Activated T-helper 17 cell treated with anti-CD3 and anti-CD28 coated beads, Interleukin-2, amount 50 U/mL, for 72 hours (primary cell): Measurements from ENCODE around the gene DOCK4. TPM values are rescaled to one million over a fixed set of nuclear protein-coding genes. Genes with fewer than 3 reads are reported as not detected.

Experiments used
- ATAC-seq: fragments of 150-1000 bp; cut with Tn5 transposase; replicated peaks from 2 replicates; pipeline ENCODE4 v1.10.0; 2021; ENCODE audit warnings: mild to moderate bottlenecking, moderate library complexity
- H3K27ac Mint-ChIP-seq: one replicate; pipeline ENCODE4 v1.8.0; 2022; ENCODE audit warnings: mixed read lengths
- H3K27me3 Mint-ChIP-seq: one replicate; pipeline ENCODE4 v1.8.0; 2022; ENCODE audit warnings: mixed read lengths
- H3K36me3 Mint-ChIP-seq: one replicate; pipeline ENCODE4 v1.8.0; 2022; ENCODE audit warnings: low read depth, mild to moderate bottlenecking, mixed read lengths
- H3K4me1 Mint-ChIP-seq: one replicate; pipeline ENCODE4 v1.8.0; 2022; ENCODE audit warnings: mixed read lengths
- H3K4me3 Mint-ChIP-seq: one replicate; pipeline ENCODE4 v1.8.0; 2022; ENCODE audit warnings: mild to moderate bottlenecking, mixed read lengths
- H3K9me3 Mint-ChIP-seq: one replicate; pipeline ENCODE4 v1.8.0; 2022; ENCODE audit warnings: mixed read lengths
- total RNA-seq, 2 donors: library from RNA; stranded (reverse); gene quantifications; one replicate each; pipeline ENCODE4 v1.2.3, GENCODE V29; 2022

DOCK4 gene
- total RNA-seq, 2 donors from 2014 or later: 0.50 to 1.5 TPM

DNA sequence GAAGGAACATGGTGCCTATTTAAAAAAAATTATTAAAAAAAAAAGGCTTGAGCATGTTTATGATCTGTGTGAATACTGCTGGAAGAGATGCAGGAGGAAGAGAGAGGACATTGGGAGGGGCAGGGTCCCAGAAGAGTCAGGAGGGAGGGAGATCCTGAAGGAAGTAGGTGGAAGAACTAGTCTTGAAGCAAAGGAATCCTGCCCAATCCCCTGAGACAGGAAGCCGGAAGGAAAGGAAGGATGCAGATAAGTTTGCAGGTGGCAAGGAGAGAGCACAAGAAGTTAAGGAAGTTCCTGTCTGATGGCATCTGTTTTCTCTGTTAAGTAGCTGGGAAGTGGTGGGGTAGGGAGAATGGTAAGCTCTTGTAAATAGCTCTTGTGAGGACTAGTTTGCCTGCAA, 318.5 kb downstream of the DOCK4 start:
- no peaks in the 10 kb centered on the region for H3K4me1 Mint-ChIP-seq
- no peak overlapping the region for H3K27ac Mint-ChIP-seq
- H3K36me3 Mint-ChIP-seq: no peaks in the 10 kb centered on the region
- H3K9me3 Mint-ChIP-seq: no peaks in the 10 kb centered on the region
- H3K4me3 Mint-ChIP-seq: no peak overlapping the region
- peaks cover 10% of the 10 kb centered on the region for H3K27me3 Mint-ChIP-seq
- no peak for ATAC-seq

DNA sequence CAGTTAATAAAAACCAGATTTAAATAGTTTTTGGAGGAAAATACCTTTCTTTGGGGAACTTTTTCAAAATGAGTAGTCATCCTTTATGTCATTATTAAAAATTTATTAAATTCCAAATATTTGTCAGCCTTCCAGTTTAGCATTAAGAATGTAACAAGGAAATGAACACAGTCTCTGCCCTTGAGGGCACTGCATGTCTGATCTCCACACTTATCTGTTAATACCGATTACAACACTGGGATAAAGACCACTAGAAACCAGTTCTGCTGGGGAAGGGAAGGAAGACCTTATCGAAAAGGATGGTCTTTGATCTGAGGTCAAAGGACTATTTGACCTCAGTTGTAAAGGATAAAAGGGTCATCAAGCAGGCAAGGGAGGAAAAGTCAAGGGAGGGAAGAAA, 320.0 kb downstream of the DOCK4 start:
- Mint-ChIP-seq H3K4me1 (no peaks in the 10 kb centered on the region), H3K4me3 (no peak overlapping the region), H3K36me3 (no peaks in the 10 kb centered on the region), H3K27ac (no peak overlapping the region), H3K9me3 (no peaks in the 10 kb centered on the region), H3K27me3 (peaks cover 13% of the 10 kb centered on the region)
- ATAC-seq: no peak

DNA sequence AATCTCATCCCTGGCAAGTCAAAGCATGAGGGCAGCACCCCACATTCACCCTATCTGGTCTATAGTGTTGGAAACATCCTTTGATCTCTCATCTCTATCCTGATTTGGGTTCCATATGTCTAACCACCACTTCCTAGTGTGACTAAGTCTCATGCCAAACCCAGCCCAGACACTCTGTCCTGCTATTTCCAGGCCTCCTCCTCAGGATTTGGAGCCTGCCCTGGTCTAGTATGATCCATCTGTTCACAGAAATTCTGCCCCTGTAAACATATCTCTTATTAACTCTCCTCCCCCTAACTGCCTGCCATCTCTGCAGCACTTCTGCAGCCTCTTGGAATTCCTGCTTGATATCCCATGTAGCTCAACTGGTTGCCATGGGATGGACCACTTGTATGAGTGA, 323.0 kb downstream of the DOCK4 start:
- Mint-ChIP-seq H3K36me3 (no peaks in the 10 kb centered on the region), H3K27ac (no peak overlapping the region), H3K4me1 (no peaks in the 10 kb centered on the region), H3K4me3 (no peak overlapping the region), H3K9me3 (no peaks in the 10 kb centered on the region), H3K27me3 (peaks cover 27% of the 10 kb centered on the region)
- no peak for ATAC-seq

DNA sequence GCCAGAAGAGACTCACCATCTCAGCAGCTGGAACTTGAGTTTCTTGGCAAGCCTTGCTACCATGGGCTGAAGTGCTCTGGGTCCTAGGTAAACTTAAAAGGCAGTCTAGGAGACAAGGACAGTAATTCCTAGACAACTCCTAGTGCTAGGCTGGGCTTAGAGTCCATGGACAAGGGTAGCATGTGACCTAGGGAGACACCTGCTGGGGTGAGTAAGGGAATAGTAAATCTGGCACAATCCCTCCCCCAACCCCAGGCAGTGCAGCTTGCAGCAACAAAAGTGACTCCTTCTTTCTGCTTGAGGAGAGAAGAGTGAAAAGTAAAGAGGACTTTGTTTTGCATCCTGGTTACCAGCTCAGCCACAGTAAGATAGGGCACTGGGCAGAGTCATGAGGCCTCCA, 327.4 kb downstream of the DOCK4 start:
- H3K9me3 Mint-ChIP-seq: no peaks in the 10 kb centered on the region
- H3K4me3 Mint-ChIP-seq: no peak overlapping the region
- H3K36me3 Mint-ChIP-seq: no peaks in the 10 kb centered on the region
- no peak for ATAC-seq
- peaks cover 40% of the 10 kb centered on the region for H3K27me3 Mint-ChIP-seq
- H3K27ac Mint-ChIP-seq: no peak overlapping the region
- no peaks in the 10 kb centered on the region for H3K4me1 Mint-ChIP-seq

DNA sequence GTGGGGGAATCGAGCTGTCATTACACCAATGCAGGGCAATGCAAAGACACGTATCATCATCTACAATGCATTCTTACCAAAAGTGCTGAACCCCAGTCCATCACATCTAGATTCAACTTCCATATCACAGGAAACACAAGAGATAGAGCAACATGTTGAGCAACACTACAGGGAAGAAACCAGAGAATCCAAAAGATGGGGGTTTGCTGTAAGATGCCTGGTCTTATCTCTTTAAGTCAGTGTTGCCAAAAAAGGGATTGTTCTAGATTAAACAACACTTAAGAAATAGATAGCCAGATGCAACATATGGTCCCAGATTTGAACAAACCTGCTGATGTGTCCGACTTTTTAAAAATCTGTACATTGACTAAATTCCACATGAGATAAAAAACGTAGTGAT, 328.3 kb downstream of the DOCK4 start:
- ATAC-seq: no peak
- no peaks in the 10 kb centered on the region for H3K9me3 Mint-ChIP-seq
- H3K4me3 Mint-ChIP-seq: no peak overlapping the region
- H3K36me3 Mint-ChIP-seq: no peaks in the 10 kb centered on the region
- no peaks in the 10 kb centered on the region for H3K4me1 Mint-ChIP-seq
- H3K27me3 Mint-ChIP-seq: peaks cover 34% of the 10 kb centered on the region
- H3K27ac Mint-ChIP-seq: no peak overlapping the region

DNA sequence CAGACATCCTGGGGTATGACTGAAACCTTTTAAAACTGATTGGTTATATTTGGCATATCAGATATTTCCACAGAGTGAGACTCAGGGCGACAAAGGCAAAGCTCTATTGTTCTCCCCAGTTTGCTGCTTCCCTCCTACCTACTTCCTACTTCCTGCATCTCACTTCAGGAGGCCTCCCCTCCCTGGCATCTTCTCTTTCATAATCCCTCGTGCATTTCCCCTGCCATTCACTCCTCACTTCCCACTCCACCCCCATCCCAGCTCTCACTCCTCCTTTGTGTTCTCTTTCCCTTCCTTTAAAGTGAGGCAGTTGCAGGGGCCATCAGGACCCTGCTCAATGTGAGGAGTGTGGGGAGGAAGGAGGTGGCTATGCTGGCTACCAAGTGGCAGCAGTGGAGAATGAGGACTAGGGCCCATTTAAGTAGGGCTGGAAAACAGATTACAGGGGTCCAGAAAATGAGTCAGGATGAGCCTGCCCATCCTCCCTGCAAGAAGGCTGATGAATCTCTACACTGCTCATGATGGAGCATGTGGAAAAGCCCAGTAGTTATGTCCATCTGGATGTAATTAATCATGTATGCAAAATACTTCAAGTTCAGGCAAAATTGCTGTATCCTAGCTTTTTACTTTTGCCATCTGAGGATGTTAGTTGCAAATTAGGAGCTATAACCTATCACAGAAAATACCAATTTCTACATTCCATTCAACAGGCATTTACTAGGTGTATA, 332.1 kb downstream of the DOCK4 start:
- no peaks in the 10 kb centered on the region for H3K36me3 Mint-ChIP-seq
- peaks cover 16% of the 10 kb centered on the region for H3K27me3 Mint-ChIP-seq
- H3K4me1 Mint-ChIP-seq: no peaks in the 10 kb centered on the region
- H3K9me3 Mint-ChIP-seq: no peaks in the 10 kb centered on the region
- ATAC-seq: no peak
- no peak overlapping the region for H3K27ac Mint-ChIP-seq
- H3K4me3 Mint-ChIP-seq: no peak overlapping the region

DNA sequence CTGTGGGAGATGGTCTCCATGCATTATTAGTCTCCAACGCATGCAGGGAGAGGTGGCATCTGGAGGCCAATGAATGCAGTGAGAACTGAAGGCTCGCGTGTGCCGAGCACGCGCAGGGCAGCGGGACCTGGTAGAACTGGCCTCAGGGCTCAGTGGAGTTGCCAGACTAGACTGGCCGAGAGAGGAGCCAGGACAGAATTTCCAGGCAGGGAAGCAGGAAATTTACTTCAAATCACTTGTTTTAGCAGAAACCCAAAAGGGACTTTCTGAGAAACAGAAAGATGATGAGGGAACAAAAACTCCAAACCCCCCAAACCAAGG, 332.9 kb downstream of the DOCK4 start:
- Mint-ChIP-seq H3K9me3 (no peaks in the 10 kb centered on the region), H3K36me3 (no peaks in the 10 kb centered on the region), H3K4me3 (no peak overlapping the region), H3K27me3 (peaks cover 16% of the 10 kb centered on the region), H3K4me1 (no peaks in the 10 kb centered on the region), H3K27ac (no peak overlapping the region)
- ATAC-seq: no peak

DNA sequence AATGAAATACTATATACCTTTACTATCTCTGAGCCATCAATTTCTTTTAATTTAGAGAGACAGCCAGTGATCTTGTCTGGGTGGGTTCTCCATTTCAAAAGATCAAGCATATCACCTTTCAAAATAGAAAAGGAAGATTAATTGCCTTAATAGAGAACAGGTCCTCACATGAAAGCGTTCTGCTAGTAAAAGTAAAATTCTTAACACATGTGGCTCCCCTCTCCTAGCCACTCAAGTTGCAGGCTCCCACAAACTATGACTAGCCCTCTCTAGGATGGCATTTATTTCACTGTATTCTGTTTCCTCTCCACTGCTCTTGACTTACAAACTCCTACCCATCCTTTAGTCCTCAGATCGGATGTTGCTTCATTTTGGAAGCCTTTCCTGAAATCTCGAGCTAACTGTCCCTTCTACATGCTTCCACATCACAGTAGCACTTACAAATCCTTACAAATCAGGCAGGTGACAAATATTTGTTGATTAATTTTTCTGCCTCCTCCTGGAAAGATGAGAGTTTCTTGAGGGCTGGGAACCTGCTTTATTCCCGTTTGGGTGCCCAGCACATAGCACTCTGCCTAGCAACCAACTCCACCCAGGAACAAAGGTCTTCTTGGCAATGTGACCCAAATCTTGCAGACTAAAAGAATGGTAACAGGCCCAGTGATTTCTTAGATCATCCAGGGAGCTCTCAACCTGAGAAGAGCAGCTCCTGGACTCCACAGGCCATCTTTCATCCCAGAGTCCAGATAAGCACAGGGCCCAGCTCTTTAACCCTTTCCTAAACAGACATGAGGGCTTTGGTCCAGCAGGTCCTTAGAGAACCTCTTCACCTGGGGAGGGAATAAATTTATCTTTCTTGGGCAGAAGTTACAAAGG, 333.5 kb downstream of the DOCK4 start:
- H3K9me3 Mint-ChIP-seq: no peaks in the 10 kb centered on the region
- H3K36me3 Mint-ChIP-seq: no peaks in the 10 kb centered on the region
- no peak for ATAC-seq
- H3K4me1 Mint-ChIP-seq: no peaks in the 10 kb centered on the region
- no peak overlapping the region for H3K4me3 Mint-ChIP-seq
- H3K27me3 Mint-ChIP-seq: peaks cover 13% of the 10 kb centered on the region
- no peak overlapping the region for H3K27ac Mint-ChIP-seq

DNA sequence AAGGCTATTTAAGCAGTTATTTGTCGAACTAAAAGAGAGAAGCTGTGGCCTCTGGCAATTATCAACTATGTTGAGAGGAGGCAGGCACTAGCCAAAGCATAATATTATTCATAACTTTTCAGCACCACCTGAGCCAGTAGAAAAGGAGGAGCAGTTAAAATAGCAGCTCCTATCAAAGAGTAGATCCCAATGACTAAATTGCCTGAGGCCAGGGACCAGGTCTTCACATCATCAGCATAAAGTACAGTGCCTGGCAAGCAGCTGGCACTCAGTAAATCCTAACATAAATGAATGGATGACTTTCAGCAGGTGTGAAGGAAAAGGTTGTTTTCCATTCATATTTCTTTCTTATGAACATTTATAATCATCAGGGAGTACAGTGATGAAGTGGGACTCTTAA, 334.9 kb downstream of the DOCK4 start:
- Mint-ChIP-seq H3K4me1 (no peaks in the 10 kb centered on the region), H3K36me3 (no peaks in the 10 kb centered on the region), H3K9me3 (no peaks in the 10 kb centered on the region), H3K4me3 (no peak overlapping the region), H3K27me3 (peaks cover 12% of the 10 kb centered on the region), H3K27ac (no peak overlapping the region)
- ATAC-seq: no peak

DNA sequence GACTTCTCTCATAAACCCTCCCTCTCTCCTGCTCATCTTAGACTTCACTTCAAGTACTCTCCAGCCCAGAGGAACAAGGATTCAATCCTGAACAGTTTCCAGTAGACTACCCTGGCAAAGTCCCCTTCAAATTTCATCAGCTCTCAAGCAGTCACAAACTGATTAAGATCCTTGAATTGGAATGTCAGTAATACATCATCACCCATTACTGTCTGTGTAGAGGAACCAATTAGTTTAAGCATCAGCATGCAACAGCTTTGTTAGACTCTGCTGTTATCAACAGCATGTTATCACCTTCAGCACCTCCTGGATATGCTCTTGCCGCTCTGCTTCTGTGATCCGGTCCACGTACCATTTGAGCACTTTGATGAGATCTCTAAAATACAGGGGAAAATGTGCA, 336.9 kb downstream of the DOCK4 start:
- H3K27ac Mint-ChIP-seq: no peak overlapping the region
- no peak overlapping the region for H3K4me3 Mint-ChIP-seq
- peaks cover 3% of the 10 kb centered on the region for H3K27me3 Mint-ChIP-seq
- no peaks in the 10 kb centered on the region for H3K9me3 Mint-ChIP-seq
- no peaks in the 10 kb centered on the region for H3K4me1 Mint-ChIP-seq
- H3K36me3 Mint-ChIP-seq: no peaks in the 10 kb centered on the region
- ATAC-seq: no peak

DNA sequence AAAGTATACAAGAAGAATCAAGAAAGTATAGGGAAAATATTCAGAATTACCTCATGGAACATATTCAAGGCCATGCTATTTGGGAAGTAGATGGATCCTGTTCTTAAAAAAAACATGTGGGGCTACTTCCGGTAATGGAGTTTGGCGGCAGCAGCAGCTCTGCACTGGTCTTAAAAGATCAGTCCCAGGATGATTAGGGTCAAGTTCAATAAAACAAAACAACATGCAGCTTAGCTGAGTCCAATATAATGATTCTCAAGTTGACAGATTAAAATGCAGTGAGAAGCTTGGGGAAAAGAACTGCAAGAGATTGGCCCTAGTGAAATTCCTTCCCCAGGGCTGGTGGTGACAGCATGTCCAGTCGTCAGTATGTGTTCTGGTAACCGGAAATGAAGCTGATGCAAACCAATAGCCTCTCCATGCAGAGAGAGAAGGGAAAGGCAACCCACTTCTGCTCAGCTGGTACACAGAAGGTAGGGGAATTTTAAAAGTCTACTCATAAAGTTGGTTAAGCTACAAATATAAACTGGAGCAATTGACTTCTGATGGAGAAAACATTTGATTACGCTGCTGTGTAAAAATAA, 338.8 kb downstream of the DOCK4 start:
- Mint-ChIP-seq H3K9me3 (no peaks in the 10 kb centered on the region), H3K27me3 (peaks cover 6% of the 10 kb centered on the region), H3K4me3 (no peak overlapping the region)

DNA sequence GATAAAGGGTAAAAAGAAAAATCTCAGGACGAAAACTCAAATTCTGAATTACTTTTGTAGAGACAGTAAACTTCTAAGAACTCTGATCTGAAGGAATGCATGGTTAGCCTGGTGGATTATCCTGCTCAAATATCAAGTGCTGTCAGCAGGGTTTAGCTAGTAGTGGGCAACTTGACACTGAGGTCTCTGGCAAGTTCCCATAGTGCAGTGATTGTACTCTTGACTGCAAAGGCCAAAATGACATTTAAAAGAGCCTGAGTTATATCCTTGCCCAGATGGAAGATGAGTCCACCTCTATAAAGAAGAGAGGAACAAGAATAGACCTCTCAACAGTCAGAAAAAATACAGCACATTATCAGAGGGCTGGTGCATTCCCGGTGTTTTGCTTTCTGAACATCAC, 339.4 kb downstream of the DOCK4 start:
- Mint-ChIP-seq H3K9me3 (no peaks in the 10 kb centered on the region), H3K27ac (no peak overlapping the region), H3K4me1 (no peaks in the 10 kb centered on the region), H3K36me3 (no peaks in the 10 kb centered on the region), H3K4me3 (no peak overlapping the region), H3K27me3 (peaks cover 6% of the 10 kb centered on the region)
- ATAC-seq: no peak

More for the DNA sequence above, 338.8 kb downstream of the DOCK4 start:
- no peak for ATAC-seq
- Mint-ChIP-seq H3K4me1 (no peaks in the 10 kb centered on the region), H3K36me3 (no peaks in the 10 kb centered on the region), H3K27ac (no peak overlapping the region)

DNA sequence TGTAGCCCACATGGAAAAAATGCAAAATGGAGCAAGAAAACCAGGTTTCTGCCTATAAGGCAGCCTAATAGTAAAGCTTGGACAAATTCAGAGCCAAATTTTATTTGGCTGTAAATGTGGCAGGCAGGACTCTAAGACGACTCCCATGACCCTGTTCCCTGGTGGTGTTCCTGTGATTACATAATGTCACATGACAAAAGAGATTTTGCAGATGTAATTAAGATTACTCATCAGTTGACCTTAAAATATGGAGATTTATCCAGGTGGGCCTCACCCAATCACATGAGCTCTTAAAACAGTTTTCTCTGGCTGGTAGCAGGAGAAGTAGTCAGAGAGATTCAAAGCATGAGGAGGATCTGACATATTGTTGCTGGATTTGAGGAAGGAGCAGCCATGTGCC, 340.8 kb downstream of the DOCK4 start:
- H3K4me1 Mint-ChIP-seq: no peaks in the 10 kb centered on the region
- ATAC-seq: no peak
- H3K4me3 Mint-ChIP-seq: no peak overlapping the region
- no peaks in the 10 kb centered on the region for H3K36me3 Mint-ChIP-seq
- H3K27me3 Mint-ChIP-seq: peaks cover 9% of the 10 kb centered on the region
- no peak overlapping the region for H3K27ac Mint-ChIP-seq
- H3K9me3 Mint-ChIP-seq: no peaks in the 10 kb centered on the region

DNA sequence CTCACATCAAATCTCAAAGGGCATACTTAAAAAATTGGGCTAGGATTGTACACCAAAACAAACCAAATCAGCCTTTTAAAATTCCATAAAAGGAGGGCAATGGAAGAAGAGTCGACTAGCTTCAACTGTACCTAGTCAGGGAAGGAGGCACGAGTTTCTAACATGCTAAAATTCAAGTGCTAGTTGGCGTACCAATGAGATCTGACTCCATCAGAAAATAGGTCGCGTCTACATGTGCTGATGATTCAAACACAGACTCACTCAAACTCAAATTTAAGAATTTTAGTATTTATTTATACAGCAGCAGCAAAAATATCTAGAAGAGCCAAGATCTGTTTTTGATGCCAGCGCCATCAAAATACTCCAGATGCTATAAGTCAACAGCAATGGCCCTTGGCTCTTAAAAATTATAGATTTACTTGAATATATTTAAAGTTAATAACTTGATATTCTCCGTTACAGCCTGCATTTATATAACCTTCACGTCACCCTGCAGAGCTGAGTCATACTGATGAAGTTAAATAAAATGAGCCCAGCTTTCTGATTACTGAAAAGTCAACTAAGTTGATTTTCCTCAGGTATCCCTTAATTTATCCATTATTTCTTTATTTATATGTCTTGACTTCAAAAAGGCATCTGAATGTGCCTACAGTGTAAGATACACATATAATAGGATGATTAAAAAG, 341.8 kb downstream of the DOCK4 start:
- no peaks in the 10 kb centered on the region for H3K4me1 Mint-ChIP-seq
- peaks cover 9% of the 10 kb centered on the region for H3K27me3 Mint-ChIP-seq
- no peaks in the 10 kb centered on the region for H3K36me3 Mint-ChIP-seq
- H3K4me3 Mint-ChIP-seq: no peak overlapping the region
- H3K9me3 Mint-ChIP-seq: no peaks in the 10 kb centered on the region
- ATAC-seq: no peak
- H3K27ac Mint-ChIP-seq: no peak overlapping the region
